ENCODE data around the gene PSME3.

The PSME3 gene

DNA sequence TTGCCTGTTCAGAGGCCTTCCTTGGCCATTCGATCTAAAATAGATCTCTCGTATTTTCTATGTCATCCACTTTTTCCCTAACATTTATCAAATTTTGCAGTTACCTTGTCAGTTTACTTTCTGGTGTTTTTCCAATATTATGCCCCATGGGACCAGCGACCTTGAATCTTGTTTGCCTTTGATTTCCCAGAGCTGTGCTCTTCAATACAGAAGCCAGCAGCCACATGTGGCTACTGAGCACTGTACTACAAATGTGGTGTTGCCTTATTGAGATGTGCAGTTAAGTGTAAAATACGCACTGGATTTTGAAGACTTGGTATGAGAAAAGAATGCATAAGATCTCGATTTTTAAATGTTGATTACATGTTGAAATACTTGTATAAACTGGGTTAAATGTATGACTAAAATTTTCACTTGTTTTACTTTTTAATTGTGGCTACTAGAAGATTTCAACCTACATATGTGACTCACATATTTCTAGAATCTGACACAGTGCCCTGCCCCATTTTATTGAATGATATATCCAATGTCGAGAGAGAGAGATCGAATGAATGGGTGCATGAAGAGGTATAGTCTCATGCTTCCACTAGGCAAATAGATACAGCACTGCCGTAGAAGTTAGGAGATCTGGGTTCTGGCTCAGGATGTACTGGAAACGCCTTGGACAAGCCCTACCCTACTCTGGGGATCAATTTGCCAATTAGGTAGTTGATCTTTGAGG, 824 bp upstream of the PSME3 start:
- TF ChIP-seq, protein P1, sequence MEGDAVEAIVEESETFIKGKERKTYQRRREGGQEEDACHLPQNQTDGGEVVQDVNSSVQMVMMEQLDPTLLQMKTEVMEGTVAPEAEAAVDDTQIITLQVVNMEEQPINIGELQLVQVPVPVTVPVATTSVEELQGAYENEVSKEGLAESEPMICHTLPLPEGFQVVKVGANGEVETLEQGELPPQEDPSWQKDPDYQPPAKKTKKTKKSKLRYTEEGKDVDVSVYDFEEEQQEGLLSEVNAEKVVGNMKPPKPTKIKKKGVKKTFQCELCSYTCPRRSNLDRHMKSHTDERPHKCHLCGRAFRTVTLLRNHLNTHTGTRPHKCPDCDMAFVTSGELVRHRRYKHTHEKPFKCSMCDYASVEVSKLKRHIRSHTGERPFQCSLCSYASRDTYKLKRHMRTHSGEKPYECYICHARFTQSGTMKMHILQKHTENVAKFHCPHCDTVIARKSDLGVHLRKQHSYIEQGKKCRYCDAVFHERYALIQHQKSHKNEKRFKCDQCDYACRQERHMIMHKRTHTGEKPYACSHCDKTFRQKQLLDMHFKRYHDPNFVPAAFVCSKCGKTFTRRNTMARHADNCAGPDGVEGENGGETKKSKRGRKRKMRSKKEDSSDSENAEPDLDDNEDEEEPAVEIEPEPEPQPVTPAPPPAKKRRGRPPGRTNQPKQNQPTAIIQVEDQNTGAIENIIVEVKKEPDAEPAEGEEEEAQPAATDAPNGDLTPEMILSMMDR (IDR thresholded peaks at IDR 0.05; ENCODE audit: low read depth, low read length) = no peak
- no peak for DNase-seq (ENCODE audit: low read depth in 2 of 2)

DNA sequence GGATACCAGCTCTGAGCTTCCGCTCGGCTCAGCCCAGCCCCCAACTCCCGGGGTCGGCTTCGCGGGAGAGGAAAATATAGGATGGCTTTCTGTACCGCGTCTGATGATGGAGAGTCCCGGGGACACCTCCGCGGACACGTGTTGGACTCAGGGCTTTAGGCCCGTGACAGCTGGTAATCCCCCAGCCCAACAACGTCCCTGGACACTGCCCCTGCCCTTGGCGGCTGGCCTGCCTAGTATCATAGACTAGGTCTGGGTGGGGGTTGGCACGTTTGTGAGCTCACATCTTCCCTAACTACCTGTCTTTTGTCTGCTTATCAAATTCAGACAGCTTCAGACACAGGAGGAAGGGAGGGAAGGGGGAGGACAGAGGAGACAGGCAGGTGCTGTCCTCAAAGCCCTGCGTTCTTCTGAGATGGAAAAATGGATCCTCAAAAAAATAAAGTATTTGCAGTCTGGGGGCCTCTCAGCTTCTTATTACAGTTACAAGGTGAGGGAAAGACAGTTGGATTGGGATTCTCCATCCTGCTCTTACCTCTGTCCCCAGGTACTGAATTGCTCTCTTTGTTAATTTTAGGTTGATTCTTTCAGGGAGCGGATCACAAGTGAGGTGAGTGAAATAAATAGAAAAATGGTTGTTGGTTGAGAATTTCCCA, 698 bp downstream of the PSME3 start:
- no peak for DNase-seq (ENCODE audit: low read depth in 2 of 2)
- peak overlapping the region; percentile 93 to 95 for H3K4me3 ChIP-seq (replicated peaks in 1 of 2; ENCODE audit: low read depth in 2 of 2, low read length in 2 of 2)
- TF ChIP-seq, protein P1 (IDR thresholded peaks at IDR 0.05; ENCODE audit: low read depth, low read length) = no peak

More for the DNA sequence above, 824 bp upstream of the PSME3 start:
- peak overlapping the region; percentile 93 to 95 for H3K4me3 ChIP-seq (replicated peaks in 1 of 2; ENCODE audit: low read depth in 2 of 2, low read length in 2 of 2)

DNA sequence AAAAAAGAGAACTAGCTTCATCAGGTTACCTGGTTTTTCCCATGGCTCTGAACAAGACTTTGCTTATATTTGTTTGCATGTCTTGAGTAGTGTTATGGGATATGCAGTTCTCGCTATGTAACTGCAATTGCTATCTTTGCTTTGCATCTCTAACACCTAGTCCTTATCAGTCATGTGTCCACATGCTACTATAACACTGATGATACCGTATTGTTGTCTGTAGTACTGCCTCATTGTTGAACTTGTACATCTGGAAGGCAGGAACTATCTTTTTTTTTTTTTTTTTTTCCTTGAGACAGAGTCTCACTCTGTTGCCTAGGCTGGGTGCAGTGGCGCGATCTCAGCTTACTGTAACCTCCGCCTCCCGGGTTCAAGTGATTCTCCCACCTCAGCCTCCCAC, 2.5 kb downstream of the PSME3 start:
- TF ChIP-seq, protein P1 (IDR thresholded peaks at IDR 0.05; ENCODE audit: low read depth, low read length) = no peak
- no peak for DNase-seq (ENCODE audit: low read depth in 2 of 2)
- no peak overlapping the region for H3K4me3 ChIP-seq (replicated peaks in 1 of 2; ENCODE audit: low read depth in 2 of 2, low read length in 2 of 2)

DNA sequence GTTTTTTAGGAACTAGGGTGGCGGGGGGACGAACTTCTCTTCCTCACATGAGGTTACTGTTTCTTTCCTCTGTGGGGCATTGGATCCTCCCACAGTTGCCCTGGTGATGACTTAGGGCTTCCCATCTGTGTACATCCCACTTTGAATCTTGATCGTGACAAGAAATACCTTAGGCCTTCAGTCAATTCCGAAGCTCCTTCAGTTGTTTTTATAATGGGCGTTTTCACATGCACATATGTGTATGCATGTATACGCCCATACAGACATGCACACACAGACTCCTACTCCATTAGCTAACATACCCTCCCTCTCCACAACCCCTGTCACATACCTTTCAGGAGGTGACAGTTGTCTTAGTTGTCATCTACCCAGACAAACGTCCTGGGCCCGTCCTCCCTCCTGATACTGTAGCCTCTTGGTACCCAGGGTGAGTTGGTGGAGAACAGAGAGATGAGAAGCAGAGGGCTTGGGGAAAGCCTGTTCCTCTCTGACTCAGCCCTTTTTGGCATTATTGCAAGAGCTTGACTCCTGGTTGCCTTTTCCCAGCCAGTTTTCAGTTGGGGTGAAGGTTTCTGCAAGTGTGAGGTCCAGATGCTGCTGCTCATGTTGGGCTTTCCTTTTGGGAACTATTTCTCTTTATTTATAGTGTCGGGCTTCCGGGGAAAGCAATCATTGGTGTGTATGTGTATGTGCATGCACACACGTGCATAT, 8.9 kb downstream of the PSME3 start:
- DNase-seq (ENCODE audit: low read depth in 2 of 2) = no peak
- TF ChIP-seq, protein P1 (IDR thresholded peaks at IDR 0.05; ENCODE audit: low read depth, low read length) = no peak
- no peak overlapping the region for H3K4me3 ChIP-seq (replicated peaks in 1 of 2; ENCODE audit: low read depth in 2 of 2, low read length in 2 of 2)

DNA sequence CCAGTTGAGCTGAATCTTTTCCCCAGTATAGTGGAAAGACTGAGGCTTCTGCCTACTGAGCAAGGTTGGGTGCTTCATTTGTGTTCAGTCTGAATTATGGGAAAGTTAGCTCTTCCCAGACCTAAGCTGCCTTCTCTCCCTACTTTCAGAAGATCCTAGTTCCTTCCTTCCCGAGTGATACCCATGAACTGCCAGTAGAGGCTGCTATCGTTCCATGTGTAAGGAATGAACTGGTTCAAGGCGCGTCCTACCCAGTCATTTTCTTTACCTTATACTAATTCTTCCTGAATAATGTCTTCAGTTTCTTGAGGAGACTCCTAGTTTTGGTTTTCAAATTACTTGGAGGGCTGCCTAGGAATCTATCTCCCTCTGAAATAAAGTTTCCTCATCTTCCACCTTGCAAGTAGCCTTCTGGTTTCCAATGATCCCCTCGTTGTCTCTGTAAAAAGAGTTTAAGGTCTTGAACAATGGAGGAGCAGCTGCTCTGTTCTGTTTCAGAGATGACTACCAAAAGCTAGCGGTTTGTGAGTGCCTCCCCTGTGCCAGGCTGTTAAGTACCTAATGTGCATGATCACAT, 10.2 kb downstream of the PSME3 start:
- TF ChIP-seq, protein P1 (IDR thresholded peaks at IDR 0.05; ENCODE audit: low read depth, low read length) = peak; percentile 99
- H3K4me3 ChIP-seq (replicated peaks in 1 of 2; ENCODE audit: low read depth in 2 of 2, low read length in 2 of 2) = no peak overlapping the region
- DNase-seq (ENCODE audit: low read depth in 2 of 2) = peak; percentile 82 to 85

DNA sequence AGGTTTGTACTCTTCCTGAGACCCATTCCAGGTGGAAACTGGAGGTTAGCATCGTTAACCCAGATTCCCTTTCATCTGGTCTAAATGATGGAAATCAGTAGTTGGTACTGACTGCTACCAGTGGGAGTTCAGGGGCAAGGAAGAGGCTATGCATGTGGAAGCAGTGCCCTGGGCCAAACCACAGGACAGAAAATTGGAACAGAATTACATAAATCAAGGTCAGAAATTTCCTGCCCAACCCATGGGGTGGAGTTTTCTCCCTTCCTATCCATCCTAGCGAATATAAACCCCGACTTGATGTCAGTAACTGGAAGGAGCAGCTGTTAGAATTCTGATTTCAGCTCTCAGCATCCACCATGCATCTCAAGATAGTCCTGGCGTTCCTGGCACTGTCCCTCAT, 11.1 kb downstream of the PSME3 start, which contains the start of gene AOC2:
Gene AOC2 (plus strand): TSS at position 310 of the 400 bp plus-strand sequence. CDS start 47 bp downstream, at position 357.
- peak in 1 of 2 donors; percentile 64 for DNase-seq (ENCODE audit: low read depth in 2 of 2)
- TF ChIP-seq, protein P1 (IDR thresholded peaks at IDR 0.05; ENCODE audit: low read depth, low read length) = no peak
- no peak within 1 kb of the TSS for H3K4me3 ChIP-seq (replicated peaks in 1 of 2; ENCODE audit: low read depth in 2 of 2, low read length in 2 of 2)
